ENCODE measurements around the gene CAMK1D.

CAMK1D gene

GRCh38 chr10:12337453-12338372 lies 11.6 kb upstream of the CAMK1D start:
- TF ChIP-seq CTCF (IDR thresholded peaks at IDR 0.05; ENCODE audit: low read depth, low read length) = no peak
- Histone ChIP-seq H3K27ac (no peak overlapping the region), H3K9me3 (ENCODE audit: severe bottlenecking) (no peaks in the 10 kb centered on the region), H3K27me3 (ENCODE audit: insufficient read depth, low read depth, severe bottlenecking) (no peaks in the 10 kb centered on the region), H3K36me3 (no peaks in the 10 kb centered on the region), H3K4me3 (ENCODE audit: low read depth, low read length) (no peak overlapping the region)
- no peak for DNase-seq

GRCh38 chr10:12338981-12339380 lies 10.4 kb upstream of the CAMK1D start:
- Histone ChIP-seq H3K27me3 (ENCODE audit: insufficient read depth, low read depth, severe bottlenecking) (no peaks in the 10 kb centered on the region), H3K36me3 (no peaks in the 10 kb centered on the region), H3K4me3 (ENCODE audit: low read depth, low read length) (no peak overlapping the region), H3K9me3 (ENCODE audit: severe bottlenecking) (no peaks in the 10 kb centered on the region), H3K27ac (no peak overlapping the region)
- TF ChIP-seq CTCF (IDR thresholded peaks at IDR 0.05; ENCODE audit: low read depth, low read length) = no peak
- no peak for DNase-seq

GRCh38 chr10:12340371-12340770 lies 9.0 kb upstream of the CAMK1D start:
- TF ChIP-seq CTCF (IDR thresholded peaks at IDR 0.05; ENCODE audit: low read depth, low read length) = no peak
- H3K9me3 ChIP-seq (ENCODE audit: severe bottlenecking) = no peaks in the 10 kb centered on the region
- DNase-seq = no peak
- no peaks in the 10 kb centered on the region for H3K27me3 ChIP-seq (ENCODE audit: insufficient read depth, low read depth, severe bottlenecking)
- H3K27ac ChIP-seq = no peak overlapping the region
- no peak overlapping the region for H3K4me3 ChIP-seq (ENCODE audit: low read depth, low read length)
- H3K36me3 ChIP-seq = no peaks in the 10 kb centered on the region

- Histone ChIP-seq H3K9me3 (ENCODE audit: severe bottlenecking) (no peaks in the 10 kb centered on the region), H3K4me3 (ENCODE audit: low read depth, low read length) (no peak overlapping the region), H3K27ac (no peak overlapping the region), H3K27me3 (ENCODE audit: insufficient read depth, low read depth, severe bottlenecking) (no peaks in the 10 kb centered on the region), H3K36me3 (no peaks in the 10 kb centered on the region)
- DNase-seq = no peak
- no peak for TF ChIP-seq CTCF (IDR thresholded peaks at IDR 0.05; ENCODE audit: low read depth, low read length)
Observed at GRCh38 chr10:12340937-12341336, 8.4 kb upstream of the CAMK1D start.

- Histone ChIP-seq H3K36me3 (no peaks in the 10 kb centered on the region), H3K27ac (no peak overlapping the region), H3K9me3 (ENCODE audit: severe bottlenecking) (no peaks in the 10 kb centered on the region), H3K4me3 (ENCODE audit: low read depth, low read length) (no peak overlapping the region), H3K27me3 (ENCODE audit: insufficient read depth, low read depth, severe bottlenecking) (no peaks in the 10 kb centered on the region)
- TF ChIP-seq CTCF (IDR thresholded peaks at IDR 0.05; ENCODE audit: low read depth, low read length) = no peak
- DNase-seq = no peak
Observed at GRCh38 chr10:12341526-12341925, 7.8 kb upstream of the CAMK1D start.

Data from WERI-Rb-1 (cell line).